K562 (cell line): ENCODE measurements around the gene DCTN2. TPM values are rescaled to one million over a fixed set of nuclear protein-coding genes. Genes with fewer than 3 reads are reported as not detected.

Source experiments
- ATF7 ChIP-seq: fragments of 450-650 bp; IDR thresholded peaks from 2 replicates; pipeline ENCODE4 v1.7.1; 2014; ENCODE audit warnings: mild to moderate bottlenecking, moderate library complexity
- CBX2 ChIP-seq: fragments of 200-600 bp; sonication (generic); IDR thresholded peaks from one replicate; pipeline ENCODE4 v1.6.1; 2012; ENCODE audit warnings: mild to moderate bottlenecking, low read length, inconsistent platforms; ENCODE audit not compliant: insufficient read depth, poor library complexity, severe bottlenecking
- CUX1 ChIP-seq: fragments of 200-800 bp; sonication (Bioruptor generic); IDR thresholded peaks from 2 replicates; pipeline ENCODE4 v1.6.1; 2016; ENCODE audit warnings: missing genetic modification characterization, missing compliant biosample characterization
- FOXA3 ChIP-seq, 2 experiments: fragments of 450-650 bp in 1 of 2; sonication (generic) in 1 of 2; formaldehyde crosslinking; IDR thresholded peaks in 1 of 2; conservative IDR thresholded peaks in 1 of 2; 2 replicates each; pipeline versions ENCODE4 v1.4.0 to v1.8.0; 2020 to 2022; ENCODE audit warnings: mild to moderate bottlenecking in 2 of 2, missing genetic modification reagents in 1 of 2
- IRF9 ChIP-seq: fragments of 450-650 bp; IDR thresholded peaks from 2 replicates; pipeline ENCODE4 v1.6.1; 2016; ENCODE audit warnings: missing biosample characterization, missing genetic modification characterization
- MLLT1 ChIP-seq, 2 experiments: fragments of 450-650 bp; IDR thresholded peaks; 2 replicates each; pipeline ENCODE4 v1.6.1; 2016
- MLX ChIP-seq, 2 experiments: fragments of 450-650 bp in 1 of 2; sonication (generic) in 1 of 2; formaldehyde crosslinking; conservative IDR thresholded peaks; 2 replicates each; pipeline versions ENCODE4 v1.4.0 to v1.8.1; 2020 to 2022; ENCODE audit warnings: mild to moderate bottlenecking in 1 of 2, missing genetic modification reagents in 1 of 2
- NEUROD1 ChIP-seq: fragments of 150-350 bp; IDR thresholded peaks from 2 replicates; pipeline ENCODE4 v1.6.1; 2014; ENCODE audit warnings: borderline replicate concordance, low read length, low read depth; ENCODE audit not compliant: partially characterized antibody
- RBM15 ChIP-seq: fragments of 200-400 bp; formaldehyde crosslinking; IDR thresholded peaks from 2 replicates; pipeline ENCODE4 v1.6.1; 2018; ENCODE audit warnings: mild to moderate bottlenecking, low read length, moderate library complexity; ENCODE audit not compliant: insufficient read depth
- ZBTB34 ChIP-seq: fragments of 250-450 bp; sonication (Bioruptor Pico); IDR thresholded peaks from 2 replicates; pipeline ENCODE4 v1.8.0; 2021; ENCODE audit warnings: mild to moderate bottlenecking, moderate library complexity
- ZNF408 ChIP-seq: fragments of 250-450 bp; sonication (Bioruptor Pico); IDR thresholded peaks from 2 replicates; pipeline ENCODE4 v1.4.0; 2020; ENCODE audit warnings: low read depth, mild to moderate bottlenecking, moderate library complexity
- polyA plus RNA-seq, 8 experiments: library from polyadenylated mRNA; depleted of rRNA in 4 of 8; stranded (reverse) in 5 of 8; unstranded in 3 of 8; fragments of >200 nt; fragmentation: Nextera tagmentation in 2 of 8; fragmentation: Illumina TruSeq in 1 of 8; extraction: Ambion mirVana in 2 of 8; extraction: Trizol in 1 of 8; gene quantifications; 2 replicates each; pipeline versions ENCODE4 v1.2.1 to v1.2.3, GENCODE V29; 2011 to 2014; ENCODE audit warnings: inconsistent platforms in 1 of 8, missing spikeins in 1 of 8
- total RNA-seq, 7 experiments: library from RNA; depleted of rRNA in 6 of 7; stranded (reverse); fragments of >200 nt in 6 of 7; fragmentation: Illumina TruSeq in 2 of 7; extraction: Trizol in 2 of 7; gene quantifications; 2 replicates each; pipeline versions ENCODE4 v1.2.1 to v1.2.3, GENCODE V29; 2011 to 2021; ENCODE audit warnings: low replicate concordance in 1 of 7

The DCTN2 gene
- total and polyA plus RNA-seq, 9 of the 15 experiments (the other 6 are each of a cell fraction or from before 2014, with no cell fraction given): 43.6 to 270 (median 125) TPM

- no peak for TF ChIP-seq MLLT1 (IDR thresholded peaks at IDR 0.05)
- no peak for TF ChIP-seq ZNF408 (CRISPR knock-in tag)
- TF ChIP-seq ZBTB34 (CRISPR knock-in tag): no peak
- TF ChIP-seq MLX (CRISPR knock-in tag; conservative IDR thresholded peaks at IDR 0.05): no peak
- no peak for TF ChIP-seq NEUROD1
- 0 out of 2 replicates have a peak, but pooled peaks have one; percentile 4 for TF ChIP-seq IRF9 (tag)
- no peak for TF ChIP-seq FOXA3 (CRISPR knock-in tag; conservative IDR thresholded peaks at IDR 0.05 in 1 of 2, IDR thresholded peaks at IDR 0.05 in 1 of 2)
- TF ChIP-seq ATF7: no peak
- no peak for TF ChIP-seq RBM15
- TF ChIP-seq CUX1: no peak
- no peak for TF ChIP-seq CBX2
Measured at GRCh38 chr12:57552306-57552651, 5.3 kb upstream of the DCTN2 start (continued).
